ENCODE measurements around the gene ARID2.

Gene ARID2

DNA sequence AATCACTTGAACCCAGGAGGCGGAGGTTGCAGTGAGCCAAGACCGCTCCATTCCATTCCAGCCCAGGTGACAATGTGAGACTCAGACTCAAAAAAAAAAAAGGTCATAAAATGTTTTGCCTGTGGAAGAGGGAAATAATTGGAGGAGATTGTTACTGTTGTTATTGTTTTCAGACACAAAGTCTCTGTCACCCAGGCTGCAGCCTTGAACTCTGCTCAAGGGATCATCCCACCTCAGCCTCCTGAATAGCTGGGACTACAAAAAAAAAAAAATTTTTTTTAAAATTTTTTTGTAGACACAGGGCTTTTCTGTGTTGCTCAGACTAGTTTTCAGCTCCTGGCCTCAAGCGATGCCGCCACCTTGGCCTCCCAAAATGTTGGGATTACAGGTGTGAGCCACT lies 33.9 kb downstream of the ARID2 start:
- DNase-seq (ENCODE audit: low read depth, low spot score) = no peak

DNA sequence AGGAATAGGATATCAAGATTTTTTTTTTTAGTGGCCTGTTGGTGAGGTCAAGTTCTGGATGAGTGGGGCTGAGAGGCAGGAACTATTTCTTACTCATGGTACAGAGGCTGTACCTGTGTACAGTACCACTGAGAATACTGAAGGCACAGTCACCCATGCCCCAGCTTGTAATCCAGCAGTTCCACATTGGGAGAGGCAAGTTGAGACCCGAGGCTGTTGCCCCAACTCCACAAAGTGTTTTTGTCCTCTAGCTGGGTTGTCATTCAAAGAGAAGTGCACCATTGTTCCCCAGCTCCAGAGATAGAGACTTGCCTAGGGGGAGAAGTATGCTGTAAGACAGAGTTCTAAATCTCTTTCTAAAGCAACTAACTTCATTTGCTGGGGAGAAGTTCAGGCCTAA lies 38.7 kb downstream of the ARID2 start:
- peak; percentile 50 for DNase-seq (ENCODE audit: low read depth, low spot score)

DNA sequence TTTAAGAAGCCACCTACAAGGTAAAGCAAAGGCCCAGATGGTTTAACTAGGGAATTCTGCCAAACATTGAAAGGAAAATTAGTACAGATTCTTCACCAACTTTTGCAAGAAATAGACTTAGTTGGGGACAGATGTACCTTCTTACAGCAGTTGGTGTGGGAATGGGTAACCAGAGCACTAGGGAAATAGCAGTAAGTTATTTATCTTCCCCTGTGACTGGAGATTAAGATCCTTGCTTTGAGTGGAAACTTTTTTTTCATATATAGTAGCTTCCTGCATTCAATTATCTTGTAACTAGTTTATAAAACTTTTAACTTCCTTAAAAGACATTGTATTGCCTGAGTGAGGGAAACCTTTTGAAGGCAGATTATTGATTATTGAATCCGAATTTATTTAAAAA lies 44.2 kb downstream of the ARID2 start:
- no peak for DNase-seq (ENCODE audit: low read depth, low spot score)

DNA sequence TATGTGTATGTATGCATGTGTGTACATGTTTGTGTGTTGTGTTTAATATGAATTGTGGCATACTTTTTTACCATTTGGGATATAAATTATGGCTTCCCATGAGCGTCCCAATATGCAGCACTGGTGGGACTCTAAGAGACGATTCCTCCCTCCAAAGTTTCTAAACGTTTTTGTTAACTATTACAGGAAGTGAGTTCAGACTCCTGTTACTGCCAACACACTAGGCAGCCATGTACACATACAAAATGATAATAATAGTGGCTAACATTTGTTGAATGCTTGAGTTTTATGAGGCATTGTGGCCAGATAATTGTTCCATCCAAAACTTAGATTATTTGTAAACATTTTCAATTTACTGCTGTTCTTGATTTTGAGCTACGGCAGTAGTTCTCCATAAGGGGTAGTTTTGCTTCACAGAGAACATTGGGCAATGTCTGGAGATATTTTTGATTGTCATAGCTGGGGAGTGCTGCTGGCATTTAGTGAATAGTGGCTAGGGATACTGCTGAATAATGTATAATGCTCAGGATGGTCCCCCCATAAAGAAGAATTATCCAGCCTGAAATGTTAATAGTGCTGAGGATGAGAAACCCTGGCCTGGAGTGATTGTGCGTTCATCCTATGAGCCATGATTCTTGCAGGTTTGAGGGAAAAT lies 45.1 kb downstream of the ARID2 start:
- no peak for DNase-seq (ENCODE audit: low read depth, low spot score)

DNA sequence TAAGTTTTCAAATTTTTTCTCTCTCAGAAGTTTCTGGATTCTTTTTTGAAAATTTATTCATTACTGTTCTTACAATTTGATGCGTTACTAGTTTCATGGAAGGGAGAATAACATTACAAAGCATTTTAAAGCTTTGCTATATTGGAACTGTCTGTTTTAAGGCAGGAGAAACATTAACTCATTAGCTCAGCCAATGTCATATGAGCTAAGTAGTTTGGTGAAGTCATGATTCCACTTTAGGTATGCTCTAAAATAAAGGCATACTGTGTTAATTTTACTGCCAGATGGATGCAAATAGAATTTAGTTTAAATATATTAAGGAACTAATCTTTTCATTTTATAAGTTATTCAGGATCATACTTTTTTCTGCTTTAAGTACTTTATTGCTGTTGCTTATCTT lies 46.0 kb downstream of the ARID2 start:
- no peak for DNase-seq (ENCODE audit: low read depth, low spot score)

DNA sequence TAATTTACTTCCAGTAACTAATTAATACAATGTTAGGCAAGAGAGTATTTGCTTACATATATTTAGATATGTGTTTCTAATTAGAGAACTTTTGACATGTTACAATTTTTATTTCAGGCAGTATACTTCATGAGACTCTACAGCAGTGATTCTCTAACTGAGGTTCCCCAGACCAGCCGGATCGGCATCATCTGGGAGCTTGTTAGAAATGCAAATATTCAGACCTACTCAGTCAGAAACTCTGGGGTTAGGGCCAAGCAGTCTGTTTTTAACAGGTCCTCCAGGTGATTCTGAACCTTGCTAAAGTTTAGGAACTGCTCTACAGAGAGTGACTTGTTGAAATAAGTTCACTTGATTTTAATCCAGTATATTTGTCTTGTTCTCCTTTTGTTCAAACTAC lies 46.5 kb downstream of the ARID2 start:
- DNase-seq (ENCODE audit: low read depth, low spot score) = no peak

DNA sequence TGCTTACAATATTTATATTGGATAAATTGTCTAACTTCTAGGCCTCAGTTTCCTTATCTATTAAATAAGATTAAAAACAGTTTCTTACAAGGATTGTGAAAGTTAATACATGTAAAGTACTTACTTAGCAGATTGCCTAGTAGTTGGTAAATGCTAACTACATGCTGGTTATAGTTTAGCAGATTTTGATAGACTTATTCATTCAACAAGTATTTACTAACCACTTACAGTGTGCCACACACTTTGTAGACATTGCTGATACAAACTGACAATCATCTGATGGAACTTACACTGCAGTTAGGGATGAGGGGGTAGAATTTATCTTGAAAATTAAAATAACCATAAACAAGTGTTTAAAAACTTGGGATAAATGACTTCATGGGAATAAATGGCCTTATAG lies 50.4 kb downstream of the ARID2 start:
- DNase-seq (ENCODE audit: low read depth, low spot score) = no peak

DNA sequence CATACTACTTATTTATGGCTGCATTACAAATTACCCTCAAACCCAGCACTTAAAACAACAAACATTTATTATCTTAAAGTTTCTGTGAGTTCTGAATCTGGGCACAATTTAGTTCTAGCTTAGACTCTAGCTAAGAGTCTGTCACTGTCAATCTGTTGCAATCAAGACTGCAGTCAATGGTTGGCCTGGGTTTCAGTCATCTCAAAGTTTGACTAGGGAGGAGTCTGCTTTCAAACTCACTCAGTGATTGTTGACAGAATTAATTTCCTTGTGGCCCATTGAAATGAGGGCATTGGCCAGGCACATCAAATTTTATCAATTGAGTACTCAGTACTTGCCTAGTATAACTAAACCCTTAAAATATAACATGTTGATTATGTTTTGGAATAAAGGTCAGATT lies 51.6 kb downstream of the ARID2 start:
- no peak for DNase-seq (ENCODE audit: low read depth, low spot score)

DNA sequence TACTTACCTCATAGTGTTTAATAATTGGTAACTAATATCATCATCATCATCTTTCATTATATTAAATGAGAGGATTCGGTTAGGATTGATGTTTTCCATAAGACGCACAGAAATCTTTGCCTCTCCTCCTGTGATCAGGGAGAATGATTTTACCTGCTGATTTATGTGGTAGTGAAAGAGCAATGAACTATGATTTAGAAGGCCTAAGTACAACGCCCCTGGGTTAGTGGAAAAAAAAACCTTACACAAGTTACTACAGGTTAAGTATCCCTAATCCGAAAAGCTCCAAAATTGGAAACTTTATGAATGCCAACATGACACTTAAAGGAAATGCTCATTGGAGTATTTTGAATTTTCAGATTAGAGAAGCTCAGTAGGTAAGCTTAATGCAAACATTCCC lies 55.8 kb downstream of the ARID2 start:
- DNase-seq (ENCODE audit: low read depth, low spot score) = no peak

DNA sequence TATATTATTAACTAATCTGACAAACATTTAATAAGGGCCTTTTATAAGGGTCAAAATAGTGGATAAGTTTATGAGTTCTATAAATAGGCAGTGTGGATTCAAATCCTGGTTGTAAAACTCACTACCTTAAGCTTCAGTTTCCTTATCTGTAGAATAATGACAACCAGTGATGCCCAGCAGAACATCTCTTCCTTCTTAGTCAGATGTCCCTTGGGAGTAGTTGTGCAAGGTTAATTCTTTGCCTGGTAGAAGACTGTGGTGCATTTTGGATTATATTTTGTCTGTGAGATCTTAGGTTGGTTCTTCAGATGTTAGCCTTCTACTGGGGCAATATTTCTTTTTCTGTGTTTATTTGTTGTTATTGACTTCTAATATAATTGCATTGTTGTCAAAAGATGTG lies 59.5 kb downstream of the ARID2 start:
- no peak for DNase-seq (ENCODE audit: low read depth, low spot score)

DNA sequence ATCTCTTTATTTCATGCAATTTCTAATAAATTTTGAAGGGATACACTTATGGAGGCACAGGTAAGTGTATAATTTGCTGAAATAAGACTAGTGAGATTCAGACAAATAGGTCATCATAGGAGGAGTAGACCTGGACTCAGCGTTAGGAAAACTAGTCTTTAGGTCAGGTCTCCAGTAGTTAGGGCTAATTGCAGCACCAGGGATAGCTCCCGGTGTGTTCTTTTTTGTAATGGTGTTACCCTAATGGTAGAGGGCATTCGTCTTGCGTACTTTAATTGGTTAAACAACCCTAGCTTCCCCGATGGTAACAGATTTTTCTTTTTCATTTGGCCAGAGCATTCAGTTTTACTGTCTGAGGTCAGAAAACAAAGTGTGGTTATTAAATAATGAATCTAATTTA lies 64.9 kb downstream of the ARID2 start:
- DNase-seq (ENCODE audit: low read depth, low spot score) = peak; percentile 10

DNA sequence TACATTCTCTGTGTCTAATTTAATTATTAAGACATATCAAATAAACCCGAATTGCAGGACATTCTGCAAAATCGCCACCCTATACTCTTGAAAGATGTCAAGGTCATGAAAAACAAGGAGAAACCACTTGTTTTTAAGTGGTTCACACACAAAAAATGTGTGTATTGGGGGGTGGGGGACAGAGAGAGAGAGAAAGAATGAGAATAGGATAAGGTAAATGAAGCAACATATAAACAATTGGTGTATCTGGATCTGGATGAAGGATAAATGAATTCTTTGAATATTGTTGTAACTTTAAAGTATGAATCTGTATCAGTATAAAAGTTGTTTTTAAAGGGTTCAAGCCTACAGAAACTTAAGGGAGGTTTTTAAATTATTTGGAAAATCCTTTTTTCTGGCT lies 72.1 kb downstream of the ARID2 start:
- no peak for DNase-seq (ENCODE audit: low read depth, low spot score)

DNA sequence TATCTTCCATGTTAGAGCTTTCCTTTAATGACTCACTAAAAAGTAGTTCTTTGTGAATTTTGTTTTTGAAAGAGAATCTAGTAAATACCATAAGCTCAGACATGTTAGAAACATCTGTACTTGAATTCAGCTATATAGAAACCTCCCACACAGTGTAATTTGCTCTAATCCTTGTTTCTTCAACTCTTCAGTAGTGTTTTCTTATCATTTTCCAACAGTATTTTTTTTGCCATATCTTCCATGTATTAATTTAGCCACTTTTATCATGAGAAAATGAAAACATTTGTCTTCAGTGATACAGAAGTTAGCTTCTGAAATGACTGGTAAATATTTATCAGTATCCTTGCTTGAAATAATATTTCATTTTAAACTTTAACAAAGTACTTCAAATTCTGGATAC lies 73.6 kb downstream of the ARID2 start:
- DNase-seq (ENCODE audit: low read depth, low spot score) = no peak

DNA sequence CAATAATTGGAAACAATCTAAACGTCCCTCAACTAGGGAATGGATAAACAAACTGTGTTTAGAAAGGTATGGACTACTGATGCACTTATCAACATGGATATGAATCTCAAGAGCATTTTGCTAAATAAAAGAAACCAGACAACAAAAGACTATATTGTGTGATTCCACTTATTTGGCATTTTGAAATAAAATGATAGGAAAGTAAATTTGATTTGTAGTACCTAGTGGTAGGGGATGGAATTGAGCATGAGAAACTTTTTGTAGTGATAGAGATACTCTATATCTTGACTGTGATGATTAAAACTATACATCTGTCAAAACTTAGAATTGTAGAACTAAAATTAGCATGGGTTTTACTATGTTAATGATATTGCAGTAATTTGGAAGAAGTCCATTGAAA lies 87.1 kb downstream of the ARID2 start:
- no peak for DNase-seq (ENCODE audit: low read depth, low spot score)

DNA sequence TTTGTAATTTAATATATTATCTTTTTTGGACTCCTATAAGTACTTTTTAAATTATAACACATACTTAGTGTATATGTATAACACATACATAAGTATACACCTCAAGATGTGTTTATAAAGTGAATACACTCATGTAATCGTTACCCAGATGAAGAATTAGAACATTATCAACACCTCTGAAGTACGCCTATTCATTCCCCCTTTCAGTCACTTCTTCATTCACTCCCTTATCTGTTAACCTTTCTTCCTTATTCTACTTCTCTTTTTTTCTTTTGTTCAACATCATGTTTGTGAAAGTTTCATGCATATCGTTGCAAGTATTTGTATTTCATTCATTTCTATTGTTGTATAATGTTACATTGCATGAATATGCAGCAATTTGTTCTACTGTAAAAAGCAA lies 98.5 kb downstream of the ARID2 start:
- DNase-seq (ENCODE audit: low read depth, low spot score) = no peak

DNA sequence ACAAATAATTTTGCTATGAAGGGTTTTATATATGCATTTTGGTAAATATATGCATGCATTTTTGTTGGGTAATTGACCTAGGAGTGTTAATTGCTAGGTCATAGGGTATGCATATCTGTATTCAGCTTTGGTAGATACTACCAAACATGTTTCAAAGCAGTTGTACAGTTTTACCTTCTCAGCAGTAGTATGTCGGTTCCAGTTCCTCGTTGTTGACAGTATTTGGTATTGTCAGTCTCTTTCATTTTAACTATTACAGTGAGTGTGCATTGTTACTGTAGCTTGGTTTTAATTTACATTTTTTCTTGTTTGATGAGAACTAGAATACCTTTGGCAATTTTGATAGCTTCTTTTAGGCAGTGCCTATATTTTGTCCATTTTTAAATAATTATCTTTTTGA lies 98.9 kb downstream of the ARID2 start:
- no peak for DNase-seq (ENCODE audit: low read depth, low spot score)

DNA sequence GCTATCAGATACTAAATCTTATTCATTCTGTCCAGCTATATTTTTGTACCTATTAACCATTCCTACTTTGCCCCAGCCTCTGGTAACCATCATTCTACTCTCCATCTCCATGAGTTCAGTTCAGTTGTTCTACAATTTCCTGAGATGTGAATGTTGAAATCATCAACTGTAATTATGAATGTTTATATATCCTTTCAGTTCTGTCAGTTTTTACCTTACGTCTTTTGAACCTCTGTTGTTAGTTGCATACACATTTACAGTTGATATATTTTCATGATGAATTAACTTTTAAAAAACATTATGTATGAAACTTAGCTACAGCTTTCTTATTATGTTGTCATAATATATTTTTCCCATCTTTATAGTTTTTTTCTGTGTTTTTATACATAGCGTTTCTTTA lies 102.1 kb downstream of the ARID2 start:
- DNase-seq (ENCODE audit: low read depth, low spot score) = no peak

DNA sequence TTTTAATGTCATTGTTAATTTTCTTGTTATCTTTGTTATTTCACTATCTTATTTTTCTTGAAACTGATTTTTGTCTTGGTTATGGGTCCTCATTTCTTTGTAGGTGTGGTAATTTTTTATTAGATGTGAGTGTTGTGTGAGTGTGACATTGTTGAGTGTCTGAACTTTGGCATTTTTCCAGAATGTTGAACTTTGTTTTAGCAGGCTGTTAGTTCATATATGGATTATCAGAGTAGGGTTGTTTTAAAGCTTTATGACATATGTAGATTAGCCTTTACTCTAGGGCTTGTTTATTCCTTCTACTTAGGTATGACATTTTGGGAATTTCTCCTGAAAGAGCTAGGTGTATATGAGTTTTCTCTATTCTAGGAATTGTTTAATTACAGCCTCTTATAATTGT lies 103.9 kb downstream of the ARID2 start:
- DNase-seq (ENCODE audit: low read depth, low spot score) = no peak

DNA sequence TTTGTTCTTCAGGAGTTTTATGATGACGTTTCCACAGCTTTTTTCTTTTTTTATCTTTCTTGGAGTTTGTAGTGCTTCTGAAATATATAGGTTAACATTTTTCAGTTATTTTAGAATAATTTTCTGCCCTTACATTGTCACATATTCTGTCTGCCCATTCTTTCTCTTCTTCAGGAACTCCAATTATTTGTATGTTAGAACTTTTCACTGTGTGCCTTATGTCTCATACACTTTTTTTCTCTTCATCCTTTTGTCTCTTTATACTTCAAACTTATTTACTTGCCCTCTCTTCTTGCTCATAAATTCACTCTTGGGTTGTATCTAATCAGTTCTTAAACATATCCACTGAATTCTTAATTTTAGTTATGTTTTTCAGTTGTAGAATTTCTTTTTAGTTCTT lies 105.3 kb downstream of the ARID2 start:
- no peak for DNase-seq (ENCODE audit: low read depth, low spot score)

DNA sequence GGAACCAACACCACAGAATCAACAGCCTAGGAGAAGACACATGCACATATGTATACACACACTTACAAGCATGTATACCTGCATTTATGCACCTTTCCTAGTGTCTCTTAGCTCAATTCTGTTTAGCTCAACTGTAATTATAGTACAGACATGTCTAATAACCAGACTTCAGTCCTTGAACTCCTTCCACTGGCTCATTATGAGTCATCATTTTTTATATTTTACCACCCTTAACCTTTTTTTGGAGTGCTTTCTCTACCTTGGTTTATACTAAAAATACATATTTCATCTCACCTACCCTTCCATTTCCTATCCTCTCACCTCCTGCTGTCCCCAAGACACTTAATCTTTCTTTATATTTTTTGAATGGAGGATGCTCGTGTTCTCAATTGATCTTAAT lies 110.4 kb downstream of the ARID2 start:
- no peak for DNase-seq (ENCODE audit: low read depth, low spot score)

DNA sequence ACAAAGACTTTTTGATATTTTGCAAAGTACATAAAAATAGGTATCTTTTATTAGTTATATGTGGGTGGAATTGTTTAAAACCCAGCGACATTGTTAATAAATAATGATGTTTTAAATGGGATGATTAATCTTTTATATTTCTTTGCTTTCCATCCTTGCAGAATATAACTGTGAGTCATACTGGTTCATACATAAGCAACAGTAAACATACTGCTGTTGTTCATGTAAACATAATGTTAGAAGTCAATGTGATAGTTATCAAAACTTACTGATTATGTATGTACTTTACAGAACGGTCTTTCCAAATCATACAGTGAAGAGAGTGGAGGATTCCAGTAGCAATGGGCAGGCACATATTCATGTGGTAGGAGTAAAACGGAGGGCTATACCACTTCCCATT lies 119.8 kb downstream of the ARID2 start:
- no peak for DNase-seq (ENCODE audit: low read depth, low spot score)

DNA sequence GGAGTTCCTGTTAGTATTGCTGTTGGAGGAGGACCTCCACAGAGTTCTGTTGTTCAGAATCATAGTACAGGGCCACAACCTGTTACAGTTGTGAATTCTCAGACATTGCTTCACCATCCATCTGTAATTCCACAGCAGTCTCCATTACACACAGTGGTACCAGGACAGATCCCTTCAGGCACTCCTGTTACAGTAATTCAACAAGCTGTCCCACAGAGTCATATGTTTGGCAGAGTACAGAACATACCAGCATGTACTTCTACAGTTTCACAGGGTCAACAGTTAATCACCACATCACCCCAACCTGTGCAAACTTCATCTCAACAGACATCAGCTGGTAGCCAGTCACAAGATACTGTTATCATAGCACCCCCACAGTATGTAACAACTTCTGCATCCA lies 120.8 kb downstream of the ARID2 start:
- DNase-seq (ENCODE audit: low read depth, low spot score) = no peak

DNA sequence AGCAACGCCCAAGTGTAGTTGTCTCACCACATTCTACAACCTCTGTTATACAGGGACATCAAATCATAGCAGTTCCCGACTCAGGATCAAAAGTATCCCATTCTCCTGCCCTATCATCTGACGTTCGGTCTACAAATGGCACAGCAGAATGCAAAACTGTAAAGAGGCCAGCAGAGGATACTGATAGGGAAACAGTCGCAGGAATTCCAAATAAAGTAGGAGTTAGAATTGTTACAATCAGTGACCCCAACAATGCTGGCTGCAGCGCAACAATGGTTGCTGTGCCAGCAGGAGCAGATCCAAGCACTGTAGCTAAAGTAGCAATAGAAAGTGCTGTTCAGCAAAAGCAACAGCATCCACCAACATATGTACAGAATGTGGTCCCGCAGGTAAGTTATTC lies 123.0 kb downstream of the ARID2 start:
- no peak for DNase-seq (ENCODE audit: low read depth, low spot score)

DNA sequence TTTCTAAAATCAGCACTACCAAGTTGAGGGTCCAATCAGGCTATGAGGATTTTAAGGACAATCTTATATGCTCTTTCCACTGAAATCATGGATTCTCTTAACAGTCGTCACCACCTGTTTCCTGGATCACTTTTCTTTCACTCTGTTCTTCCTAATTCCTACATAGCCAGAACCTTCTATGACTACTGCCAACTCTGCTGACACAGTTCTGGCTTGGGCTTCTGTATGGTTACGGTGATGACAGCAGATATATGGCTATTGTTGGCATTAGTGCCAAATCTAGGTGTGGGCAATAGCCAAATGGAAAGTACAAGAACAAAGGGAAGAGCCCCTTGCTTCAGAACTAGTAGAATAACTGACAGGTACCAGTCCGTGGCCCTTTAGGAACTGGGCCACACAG lies 124.0 kb downstream of the ARID2 start:
- no peak for DNase-seq (ENCODE audit: low read depth, low spot score)

DNA sequence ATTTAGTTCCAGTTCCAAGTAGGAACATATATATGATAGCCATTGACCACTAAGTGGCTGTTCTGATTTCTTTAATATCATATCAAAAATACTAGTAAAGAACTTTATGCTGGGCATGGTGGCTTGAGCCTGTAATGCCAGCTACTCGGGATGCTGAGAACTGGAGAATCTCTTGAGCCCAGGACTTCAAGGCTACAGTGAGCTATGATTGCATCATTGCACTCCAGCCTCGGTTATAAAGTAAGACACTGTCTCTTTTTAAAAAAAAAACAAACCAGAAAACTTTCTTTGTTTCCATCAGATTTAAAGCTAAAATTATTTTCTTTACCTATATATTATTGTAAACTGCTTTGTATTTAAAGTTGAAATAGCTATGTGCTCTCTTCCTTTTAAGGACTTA lies 133.8 kb downstream of the ARID2 start:
- DNase-seq (ENCODE audit: low read depth, low spot score) = no peak
